Smooth muscle cell of the umbilical artery (primary cell): ENCODE data around the gene ZCWPW1. TPM values are rescaled to one million over a fixed set of nuclear protein-coding genes. Genes with fewer than 3 reads are reported as not detected.

ENCODE experiments used
- total RNA-seq: library from RNA; depleted of rRNA; stranded (reverse); fragments of >200 nt; gene quantifications from 2 replicates; pipeline ENCODE4 v1.2.3, GENCODE V29; 2014

The ZCWPW1 gene
- total RNA-seq = 1.1 and 1.2 TPM in 2 replicates

GRCh38 chr7:100428199-100428966, at the start of gene ZCWPW1:
Gene ZCWPW1, minus strand, starts transcription at chr7:100428703. Its CDS starts 8,054 bp downstream, at chr7:100420649.

GRCh38 chr7:100464210-100464660, 35.7 kb upstream of the ZCWPW1 start, which contains the start of gene SPACDR:
Gene SPACDR, minus strand, starts transcription at chr7:100464260. Its CDS starts 235 bp downstream, at chr7:100464025.

GRCh38 chr7:100429637-100430492, 1.4 kb upstream of the ZCWPW1 start, which contains the start of gene MEPCE:
Gene MEPCE, plus strand, starts transcription at chr7:100429831. Its CDS starts 188 bp downstream, at chr7:100430019.

GRCh38 chr7:100373261-100373831, 55.2 kb downstream of the ZCWPW1 start, which contains the start of gene PILRA:
Gene PILRA, plus strand, starts transcription at chr7:100373487. Its CDS starts 170 bp downstream, at chr7:100373657.

GRCh38 chr7:100358027-100358856, 70.3 kb downstream of the ZCWPW1 start, which contains the start of gene PILRB:
Gene PILRB, plus strand, starts transcription at chr7:100358117. Its CDS starts 186 bp downstream, at chr7:100358303.

Other genes starting within 250 kb of the ZCWPW1 start
- gene PVRIG, start 208.8 kb downstream of the ZCWPW1 start, total RNA-seq = not detected in 2 replicates
- not detected in 2 replicates for gene SPDYE3, start 121.0 kb downstream of the ZCWPW1 start, total RNA-seq
- gene PILRB, start 70.6 kb downstream of the ZCWPW1 start, total RNA-seq = 10.4 and 13.5 TPM in 2 replicates
- 0.89 TPM in 1 of 2 replicates, not detected in the other for gene PILRA, start 55.2 kb downstream of the ZCWPW1 start, total RNA-seq
- gene MEPCE, start 1.1 kb upstream of the ZCWPW1 start, total RNA-seq = 14.8 and 17.9 TPM in 2 replicates
- 11.3 and 12.5 TPM in 2 replicates for gene PPP1R35, start 7.8 kb upstream of the ZCWPW1 start, total RNA-seq
- gene SPACDR, start 35.6 kb upstream of the ZCWPW1 start, total RNA-seq = 0.30 and 1.5 TPM in 2 replicates
- gene TSC22D4, start 50.5 kb upstream of the ZCWPW1 start, total RNA-seq = 10.1 and 19.5 TPM in 2 replicates
- 0.83 and 1.2 TPM in 2 replicates for gene NYAP1, start 55.2 kb upstream of the ZCWPW1 start, total RNA-seq
- gene AGFG2, start 110.5 kb upstream of the ZCWPW1 start, total RNA-seq = 3.0 and 4.4 TPM in 2 replicates
- not detected in 2 replicates for gene SAP25, start 145.2 kb upstream of the ZCWPW1 start, total RNA-seq
- gene LRCH4, start 157.4 kb upstream of the ZCWPW1 start, total RNA-seq = 7.7 and 12.6 TPM in 2 replicates
- 0.30 and 0.32 TPM in 2 replicates for gene FBXO24, start 157.6 kb upstream of the ZCWPW1 start, total RNA-seq
- gene PCOLCE, start 173.7 kb upstream of the ZCWPW1 start, total RNA-seq = 16.9 and 51.6 TPM in 2 replicates
- 4.2 and 5.4 TPM in 2 replicates for gene MOSPD3, start 183.8 kb upstream of the ZCWPW1 start, total RNA-seq
- gene TFR2, start 212.8 kb upstream of the ZCWPW1 start, total RNA-seq = 0.83 and 0.89 TPM in 2 replicates
- not detected in 2 replicates for gene ACTL6B, start 227.7 kb upstream of the ZCWPW1 start, total RNA-seq
- gene GNB2, start 245.0 kb upstream of the ZCWPW1 start, total RNA-seq = 61.5 and 126 TPM in 2 replicates